Karpas-422 (cell line): ENCODE measurements around the gene APOA1. TPM values are rescaled to one million over a fixed set of nuclear protein-coding genes. Genes with fewer than 3 reads are reported as not detected.

Experiments
- DNase-seq: peaks from one replicate; pipeline ENCODE4 v3.0.0-alpha.2; 2015
- H2AFZ ChIP-seq: fragments of 200-600 bp; sonication (generic); 2 replicates; pipeline ENCODE4 v1.6.1; 2014; ENCODE audit warnings: antibody characterized with exemption, low read length, mixed read lengths
- H3K27ac ChIP-seq: fragments of 200-600 bp; sonication (generic); 2 replicates; pipeline ENCODE4 v1.5.1; 2014; ENCODE audit warnings: mild to moderate bottlenecking, low read length, moderate library complexity
- H3K27me3 ChIP-seq: fragments of 200-600 bp; sonication (generic); 2 replicates; pipeline ENCODE4 v1.6.1; 2014; ENCODE audit warnings: low read length, mixed read lengths
- H3K36me3 ChIP-seq: fragments of 200-600 bp; sonication (generic); 2 replicates; pipeline ENCODE4 v1.6.1; 2014; ENCODE audit warnings: low read length, mixed read lengths; ENCODE audit not compliant: insufficient read depth
- H3K4me1 ChIP-seq: fragments of 200-600 bp; sonication (generic); 2 replicates; pipeline ENCODE4 v1.6.1; 2014; ENCODE audit warnings: mild to moderate bottlenecking, low read length, mixed read lengths
- H3K4me2 ChIP-seq: fragments of 200-600 bp; sonication (generic); 2 replicates; pipeline ENCODE4 v1.6.1; 2014; ENCODE audit warnings: low read length, low read depth, mild to moderate bottlenecking; ENCODE audit not compliant: poor library complexity, severe bottlenecking
- H3K4me3 ChIP-seq: fragments of 200-600 bp; sonication (generic); 2 replicates; pipeline ENCODE4 v1.5.1; 2014; ENCODE audit warnings: mild to moderate bottlenecking, antibody characterized with exemption, low read length, mixed read lengths
- H3K79me2 ChIP-seq: fragments of 200-600 bp; sonication (generic); 2 replicates; pipeline ENCODE4 v1.6.1; 2014; ENCODE audit warnings: mild to moderate bottlenecking, low read length, mixed read lengths
- H3K9ac ChIP-seq: fragments of 200-600 bp; sonication (generic); 2 replicates; pipeline ENCODE4 v1.6.0; 2014; ENCODE audit warnings: low read length
- H3K9me2 ChIP-seq: fragments of 200-600 bp; sonication (generic), shearing (Covaris generic); replicated peaks from 2 replicates; pipeline ENCODE4 v1.6.0; 2014; ENCODE audit warnings: mild to moderate bottlenecking, low read length, moderate library complexity; ENCODE audit not compliant: insufficient read depth
- H3K9me3 ChIP-seq: fragments of 300-700, 200-600 bp; sonication (generic); 2 replicates; pipeline ENCODE4 v1.6.1; 2014; ENCODE audit warnings: low read length, mixed read lengths
- H4K20me1 ChIP-seq: fragments of 200-600 bp; sonication (generic); 2 replicates; pipeline ENCODE4 v1.6.1; 2014; ENCODE audit warnings: mild to moderate bottlenecking, antibody characterized with exemption, low read length, low read depth; ENCODE audit not compliant: insufficient read depth
- total RNA-seq: library from RNA; depleted of rRNA; stranded (reverse); fragments of >200 nt; shearing (Covaris generic); gene quantifications from 2 replicates; pipeline ENCODE4 v1.2.3, GENCODE V29; 2014; ENCODE audit warnings: low replicate concordance; rRNA removed

The APOA1 gene
- total RNA-seq, 1 experiment from 2014 or later, result not detected

DNA sequence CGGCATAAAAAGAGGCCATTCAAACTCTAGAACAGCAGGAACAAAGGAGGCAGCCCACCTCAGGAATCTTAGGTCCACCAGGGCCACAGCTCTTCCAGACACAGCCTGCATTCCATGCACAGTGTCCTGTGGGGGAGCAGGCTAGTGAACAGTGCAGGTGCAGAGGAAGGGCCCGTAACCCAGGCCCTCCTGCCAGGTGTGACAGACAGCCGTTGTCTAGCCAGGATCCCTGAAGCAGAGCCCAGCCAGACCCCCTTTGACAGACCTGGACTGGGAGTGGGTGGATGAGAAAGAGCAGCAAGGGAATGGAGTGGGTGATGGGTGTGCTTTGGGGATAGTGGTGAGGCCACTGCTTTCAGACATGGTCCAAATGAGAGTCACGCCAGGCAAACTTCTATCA is 48.4 kb downstream of the APOA1 start:
- no peak overlapping the region for H3K9ac ChIP-seq

DNA sequence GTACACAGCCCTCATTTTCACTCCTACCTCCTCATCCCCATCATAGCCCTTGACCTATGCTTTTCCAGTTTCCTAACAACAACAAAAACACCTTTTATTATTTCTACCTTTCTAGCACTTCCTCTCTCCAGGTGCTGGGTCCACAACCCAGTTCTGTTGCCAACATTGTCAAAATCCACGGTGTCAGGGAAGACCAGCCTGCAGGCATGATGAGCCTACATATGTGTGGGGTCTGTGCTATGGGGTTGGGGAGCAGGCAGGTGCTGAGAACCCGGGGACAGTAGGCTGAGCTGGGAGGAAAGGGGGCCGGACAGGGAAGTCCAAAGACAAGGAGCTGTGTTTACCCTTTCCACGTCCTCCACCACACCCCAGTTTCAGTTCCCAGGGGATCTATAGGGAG is 48.9 kb downstream of the APOA1 start:
- H3K9me3 ChIP-seq, result no peaks in the 10 kb centered on the region
- H3K36me3 ChIP-seq, result peaks cover 7% of the 10 kb centered on the region
- H3K9ac ChIP-seq, result peak overlapping the region; percentile 83
- no peaks in the 10 kb centered on the region for H3K9me2 ChIP-seq
- H4K20me1 ChIP-seq, result peaks cover 4% of the 10 kb centered on the region; the same call in 1 of the 2 replicates
- DNase-seq, result no peak
- peaks cover 15% of the 10 kb centered on the region for H3K4me1 ChIP-seq
- H3K79me2 ChIP-seq, result peaks cover 24% of the 10 kb centered on the region
- H3K27ac ChIP-seq, result no peak overlapping the region
- H3K4me3 ChIP-seq, result peak overlapping the region; percentile 87
- H2AFZ ChIP-seq, result 0 out of 2 replicates have a peak overlapping the region, but pooled peaks have one; percentile 76
- no peaks in the 10 kb centered on the region for H3K27me3 ChIP-seq
- peak overlapping the region; percentile 82 for H3K4me2 ChIP-seq

More for the DNA sequence above, 48.4 kb downstream of the APOA1 start:
- Histone ChIP-seq H3K4me2 (no peak overlapping the region), H3K9me2 (no peaks in the 10 kb centered on the region), H3K27me3 (no peaks in the 10 kb centered on the region), H2AFZ (no peak overlapping the region), H4K20me1 (peaks cover 4% of the 10 kb centered on the region; the same call in 1 of the 2 replicates), H3K79me2 (peaks cover 24% of the 10 kb centered on the region), H3K36me3 (peaks cover 7% of the 10 kb centered on the region), H3K4me3 (no peak overlapping the region), H3K4me1 (peaks cover 15% of the 10 kb centered on the region), H3K27ac (no peak overlapping the region), H3K9me3 (no peaks in the 10 kb centered on the region)
- DNase-seq, result no peak

DNA sequence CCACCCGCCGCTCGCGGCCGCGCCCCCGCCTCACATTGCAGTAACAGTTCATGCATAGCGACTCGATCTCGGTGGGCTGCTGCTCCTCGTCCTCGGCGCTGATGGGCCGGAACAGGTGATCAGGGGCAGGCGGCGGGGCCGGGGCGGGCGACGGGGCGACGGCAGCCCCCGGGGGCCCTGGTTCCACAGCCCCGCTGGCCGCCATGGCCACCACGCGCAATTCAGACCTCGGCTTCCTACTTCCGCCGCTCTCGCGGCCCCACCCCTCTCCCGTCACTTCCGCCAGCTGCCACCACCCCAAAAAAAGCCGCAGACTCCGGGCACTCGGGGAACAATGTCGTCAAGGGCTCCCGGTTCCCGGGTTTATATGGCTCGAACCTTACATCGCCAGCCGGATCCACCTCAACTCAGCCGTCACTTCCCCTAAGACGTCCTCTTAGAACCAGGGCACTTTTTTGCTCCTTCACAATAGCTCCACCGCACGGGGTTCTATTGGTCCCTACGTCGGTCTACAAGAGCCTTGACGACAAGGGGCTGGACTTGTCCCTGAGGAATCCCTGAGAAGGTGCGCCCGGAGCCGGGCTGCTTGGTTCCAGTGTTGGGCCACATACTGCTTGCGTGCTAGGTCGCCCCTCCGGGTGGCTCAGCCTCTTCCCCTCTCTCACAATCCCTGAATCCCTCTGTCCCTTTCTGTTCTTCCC is 49.5 kb downstream of the APOA1 start, which contains the start of gene ZPR1:
TSS of gene ZPR1 (minus strand) at position 238 of the 701 bp plus-strand sequence. CDS start at position 205, 33 bp downstream.
- Histone ChIP-seq H3K79me2 (peaks cover 24% of the 10 kb centered on the region), H3K4me1 (peaks cover 15% of the 10 kb centered on the region), H3K4me3 (peak within 1 kb of the TSS; percentile 87), H3K9me2 (no peaks in the 10 kb centered on the region), H4K20me1 (peaks cover 4% of the 10 kb centered on the region; the same call in 1 of the 2 replicates), H3K36me3 (peaks cover 7% of the 10 kb centered on the region), H3K27ac (no peak within 1 kb of the TSS), H3K9me3 (no peaks in the 10 kb centered on the region), H3K4me2 (peak within 1 kb of the TSS; percentile 82), H3K27me3 (no peaks in the 10 kb centered on the region), H3K9ac (peak within 1 kb of the TSS; percentile 83), H2AFZ (peak within 1 kb of the TSS; percentile 76; the same call in 1 of the 2 replicates)
- peak; percentile 85 for DNase-seq

- H3K27me3 ChIP-seq, result no peaks in the 10 kb centered on the region
These were observed 50.0 kb downstream of the APOA1 start for GRCh38 chr11:116787436-116787785.

GRCh38 chr11:116786966-116787365 is 50.5 kb downstream of the APOA1 start:
- peak overlapping the region; percentile 87 for H3K4me3 ChIP-seq
- H4K20me1 ChIP-seq, result peaks cover 4% of the 10 kb centered on the region; the same call in 1 of the 2 replicates
- H3K4me1 ChIP-seq, result peaks cover 15% of the 10 kb centered on the region
- peaks cover 24% of the 10 kb centered on the region for H3K79me2 ChIP-seq
- no peaks in the 10 kb centered on the region for H3K9me3 ChIP-seq
- no peak overlapping the region for H3K27ac ChIP-seq
- H3K9me2 ChIP-seq, result no peaks in the 10 kb centered on the region
- peaks cover 13% of the 10 kb centered on the region for H3K36me3 ChIP-seq
- no peaks in the 10 kb centered on the region for H3K27me3 ChIP-seq
- DNase-seq, result peak; percentile 7
- H3K4me2 ChIP-seq, result peak overlapping the region; percentile 82
- H3K9ac ChIP-seq, result peak overlapping the region; percentile 83
- H2AFZ ChIP-seq, result no peak overlapping the region

More at GRCh38 chr11:116787436-116787785, 50.0 kb downstream of the APOA1 start:
- H3K79me2 ChIP-seq, result peaks cover 24% of the 10 kb centered on the region
- H3K4me1 ChIP-seq, result peaks cover 15% of the 10 kb centered on the region
- no peaks in the 10 kb centered on the region for H3K9me3 ChIP-seq
- peaks cover 9% of the 10 kb centered on the region for H3K36me3 ChIP-seq
- H3K9ac ChIP-seq, result peak overlapping the region; percentile 83
- H3K9me2 ChIP-seq, result no peaks in the 10 kb centered on the region
- no peak overlapping the region for H2AFZ ChIP-seq
- no peak overlapping the region for H3K27ac ChIP-seq
- peak; percentile 35 for DNase-seq
- peak overlapping the region; percentile 87 for H3K4me3 ChIP-seq
- H3K4me2 ChIP-seq, result peak overlapping the region; percentile 82
- peaks cover 4% of the 10 kb centered on the region; the same call in 1 of the 2 replicates for H4K20me1 ChIP-seq

DNA sequence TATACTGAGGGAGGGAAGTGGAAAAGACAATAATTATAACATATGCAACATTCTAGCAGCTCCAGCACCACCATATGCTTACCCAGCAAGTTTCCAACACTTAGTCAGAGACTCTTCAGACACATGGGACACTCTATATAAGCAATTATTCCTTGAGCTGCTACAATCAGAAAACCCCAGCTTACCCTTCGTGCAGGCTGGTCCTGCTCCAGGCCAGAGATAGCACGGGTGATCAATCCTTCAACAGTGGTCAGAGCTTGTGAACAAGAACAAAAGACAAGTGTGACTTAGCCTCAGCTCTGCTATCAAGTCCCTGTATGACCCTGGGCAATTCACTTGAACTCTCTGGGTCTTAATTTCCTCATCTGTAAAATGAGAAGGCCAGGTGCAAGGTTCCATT is 51.1 kb downstream of the APOA1 start:
- Histone ChIP-seq H3K36me3 (peaks cover 13% of the 10 kb centered on the region), H3K79me2 (peaks cover 24% of the 10 kb centered on the region), H3K4me3 (peak overlapping the region; percentile 87), H3K27ac (no peak overlapping the region), H3K9ac (peak overlapping the region; percentile 83; the same call in 1 of the 2 replicates), H3K9me2 (no peaks in the 10 kb centered on the region), H3K27me3 (no peaks in the 10 kb centered on the region), H2AFZ (no peak overlapping the region), H4K20me1 (peaks cover 4% of the 10 kb centered on the region; the same call in 1 of the 2 replicates), H3K4me1 (peaks cover 15% of the 10 kb centered on the region), H3K4me2 (peak overlapping the region; percentile 82), H3K9me3 (no peaks in the 10 kb centered on the region)
- peak; percentile 19 for DNase-seq

Other genes with a start within 250 kb of the APOA1 start
- gene BUD13, start 64.6 kb downstream of the APOA1 start, total RNA-seq, result 6.4 and 14.1 TPM in 2 replicates
- 29.8 and 44.7 TPM in 2 replicates for gene ZPR1, start 49.6 kb downstream of the APOA1 start, total RNA-seq
- gene APOA5, start 45.7 kb downstream of the APOA1 start, total RNA-seq, result not detected in 2 replicates
- gene APOA4, start 14.3 kb downstream of the APOA1 start, total RNA-seq, result not detected in 2 replicates
- gene APOC3, start 7.7 kb downstream of the APOA1 start, total RNA-seq, result not detected in 2 replicates